Amniotic stem cell (primary cell): ENCODE data around the gene RNF149.
A peak's percentile ranks its signal among the peaks of the same experiment; 100 is the strongest.
"Not testable (repeated sequence)": the region's sequence is repeated elsewhere in the genome, so short reads cannot be mapped to it uniquely, and the experiment has no call there.

ENCODE experiments used
- DNase-seq: peaks from one replicate; lab custom pipeline; 2025; lab: John Stamatoyannopoulos, UW

Gene RNF149

DNA sequence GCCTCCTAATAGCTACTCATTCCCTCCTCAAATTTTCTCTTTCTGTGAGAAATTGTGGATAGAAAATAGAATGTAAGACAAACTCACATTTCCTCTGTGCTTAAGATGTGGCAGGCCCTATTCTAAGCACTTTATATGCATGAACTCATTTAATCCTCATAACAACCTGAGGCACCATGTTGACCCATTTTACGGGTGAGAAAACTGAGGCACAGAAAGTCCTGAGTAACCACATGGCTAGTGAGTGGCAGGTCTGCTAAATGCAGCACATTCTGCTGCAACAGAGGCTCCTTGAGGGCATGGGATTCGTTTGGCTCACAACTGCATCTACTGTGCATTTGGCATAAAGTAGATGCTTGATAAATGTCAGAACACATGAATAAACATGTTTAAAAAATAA, 22.7 kb upstream of the RNF149 start:
- DNase-seq = no peak

GRCh38 chr2:101330253-101330933, 21.9 kb upstream of the RNF149 start:
- DNase-seq = no peak

- no peak for DNase-seq
These were observed 20.5 kb upstream of the RNF149 start for GRCh38 chr2:101329026-101329425.

DNA sequence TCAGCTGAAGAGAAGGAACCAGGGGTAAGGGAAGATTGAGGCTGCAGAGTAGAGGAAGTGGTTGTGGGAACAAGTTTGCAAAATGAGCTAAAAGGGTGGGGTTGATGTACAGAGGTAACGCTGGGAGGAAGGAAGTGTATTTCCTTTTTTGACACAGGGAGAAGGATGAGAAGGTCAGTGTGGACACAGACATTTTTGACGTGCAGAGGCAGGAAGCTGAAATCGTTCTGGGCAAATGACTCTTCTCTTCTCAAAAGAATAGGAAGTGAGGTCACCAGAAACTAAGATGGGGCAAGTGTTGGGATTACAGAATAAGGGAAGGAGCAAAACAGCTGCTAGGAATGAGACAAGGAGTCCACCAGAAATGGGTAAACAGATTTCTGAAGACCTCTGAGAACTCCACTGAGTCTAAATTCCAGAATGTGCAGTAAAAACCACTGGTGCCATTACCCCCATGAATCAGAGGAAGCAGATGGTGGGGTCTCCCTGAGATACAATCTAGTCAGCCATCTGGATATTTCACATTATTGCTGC, 20.0 kb upstream of the RNF149 start:
- no peak for DNase-seq

GRCh38 chr2:101327863-101328394, 19.4 kb upstream of the RNF149 start:
- DNase-seq = no peak

DNA sequence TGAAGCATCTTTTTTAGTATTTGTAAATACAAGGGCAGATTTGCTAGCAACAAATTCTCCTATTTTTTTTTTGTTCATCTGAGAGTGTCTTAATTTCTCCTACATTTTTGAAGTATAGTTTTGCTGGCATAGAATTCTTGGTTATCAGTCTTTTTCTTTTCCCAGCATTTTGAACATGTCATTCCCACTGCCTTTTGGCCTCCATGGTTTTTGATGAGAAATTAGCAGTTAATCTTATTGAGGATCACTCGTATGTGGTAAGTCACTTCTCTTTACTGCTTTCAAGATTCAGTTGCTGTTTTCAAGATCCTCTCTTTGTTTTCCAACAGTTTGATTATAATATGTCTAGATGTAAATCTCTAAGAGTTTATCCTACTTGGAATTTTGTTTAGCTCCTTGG, 16.9 kb upstream of the RNF149 start:
- DNase-seq = no peak

DNA sequence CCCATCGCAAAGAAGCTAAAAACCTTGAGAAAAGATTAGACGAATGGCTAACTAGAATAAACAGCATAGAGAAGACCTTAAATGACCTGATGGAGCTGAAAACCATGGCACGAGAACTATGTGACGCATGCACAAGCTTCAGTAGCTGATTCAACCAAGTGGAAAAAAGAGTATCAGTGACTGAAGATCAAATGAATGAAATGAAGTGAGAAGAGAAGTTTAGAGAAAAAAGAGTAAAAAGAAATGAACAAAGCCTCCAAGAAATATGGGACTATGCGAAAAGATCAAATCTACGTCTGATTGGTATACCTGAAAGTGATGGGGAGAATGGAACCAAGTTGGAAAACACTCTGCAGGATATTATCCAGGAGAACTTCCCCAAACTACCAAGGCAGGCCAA, 8.1 kb upstream of the RNF149 start:
- not testable (repeated sequence) for DNase-seq

- no peak for DNase-seq
These were observed 3.2 kb upstream of the RNF149 start for GRCh38 chr2:101311696-101312017.

DNA sequence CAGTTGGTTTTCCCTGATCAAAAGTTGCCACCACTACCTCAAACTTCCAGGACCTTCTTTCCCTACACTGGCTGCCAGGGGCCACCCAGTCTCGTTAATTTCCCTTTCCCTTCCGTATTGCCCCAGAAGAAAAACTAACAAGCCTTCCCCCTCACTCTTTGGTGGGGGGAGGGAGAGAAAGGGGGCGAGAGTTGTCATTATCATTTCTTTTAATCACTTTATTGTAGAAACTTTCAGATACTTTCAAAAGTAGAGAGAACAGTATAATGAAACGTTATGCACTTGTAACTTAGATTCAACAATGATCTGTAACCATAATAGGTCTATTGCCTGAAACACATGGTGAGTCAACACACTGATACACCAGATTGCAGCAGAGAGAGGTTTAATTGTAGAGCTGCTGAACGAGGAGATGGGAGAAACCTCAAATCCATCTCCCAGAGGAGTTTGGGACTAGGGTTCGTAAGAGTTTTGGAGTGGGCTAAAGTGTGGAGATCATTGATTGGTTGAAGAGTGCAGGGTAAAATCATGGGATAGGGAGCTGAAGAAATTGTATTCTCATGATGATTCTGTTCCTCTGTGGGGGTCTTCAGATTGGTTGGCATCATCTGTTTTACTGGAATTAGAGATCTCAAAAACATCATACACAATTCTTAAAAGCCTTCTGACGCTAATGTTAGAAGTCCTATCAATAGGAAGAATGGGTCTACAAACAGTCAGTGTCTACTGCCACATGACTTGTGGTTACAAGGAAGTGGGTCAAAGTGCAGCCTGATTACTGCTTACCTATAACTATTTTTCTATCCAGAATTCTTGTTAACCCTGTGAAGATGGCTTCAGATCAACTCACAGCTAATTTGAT, 2.6 kb upstream of the RNF149 start:
- DNase-seq = no peak

DNA sequence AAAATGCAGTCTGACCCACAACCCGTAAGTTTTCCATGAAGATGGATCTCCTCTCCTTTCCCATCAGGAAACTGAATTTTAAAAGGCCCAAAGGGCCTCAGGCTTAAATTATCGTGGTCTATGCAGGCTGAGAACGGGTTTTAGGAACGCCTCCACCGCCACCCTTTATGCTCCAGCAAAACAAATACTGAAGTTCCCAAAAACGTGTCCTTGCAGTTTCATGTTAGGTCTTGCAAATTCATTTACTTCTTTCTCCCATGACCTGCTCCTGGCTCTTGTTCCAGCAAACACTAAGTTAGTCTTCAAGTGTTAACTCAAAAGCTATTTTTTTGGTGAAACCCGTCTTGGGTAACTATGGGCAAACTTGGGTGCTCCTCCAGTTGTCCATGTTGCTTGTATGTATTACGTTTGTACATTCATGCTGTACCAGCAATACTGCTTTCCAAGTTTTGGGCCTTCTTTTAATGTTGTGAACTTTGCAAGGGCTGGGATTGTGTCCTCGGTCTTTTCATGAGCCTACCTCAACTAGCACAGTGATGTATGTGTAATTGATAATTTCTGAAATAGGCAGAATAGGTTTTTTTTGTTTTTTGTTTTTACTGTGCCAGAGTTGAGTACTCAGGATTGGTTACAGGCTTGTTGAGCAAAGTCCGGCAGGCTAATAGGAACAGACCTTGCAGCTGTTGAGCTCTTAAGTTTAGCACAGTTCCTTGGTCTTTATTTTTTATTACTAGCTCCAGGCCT, 1.8 kb upstream of the RNF149 start:
- DNase-seq = no peak

- no peak for DNase-seq
These were observed 510 bp downstream of the RNF149 start for GRCh38 chr2:101307950-101308431.

GRCh38 chr2:101307503-101307902, 998 bp downstream of the RNF149 start:
- DNase-seq = no peak

- no peak for DNase-seq
These were observed 2.1 kb downstream of the RNF149 start for GRCh38 chr2:101306410-101306809.

DNA sequence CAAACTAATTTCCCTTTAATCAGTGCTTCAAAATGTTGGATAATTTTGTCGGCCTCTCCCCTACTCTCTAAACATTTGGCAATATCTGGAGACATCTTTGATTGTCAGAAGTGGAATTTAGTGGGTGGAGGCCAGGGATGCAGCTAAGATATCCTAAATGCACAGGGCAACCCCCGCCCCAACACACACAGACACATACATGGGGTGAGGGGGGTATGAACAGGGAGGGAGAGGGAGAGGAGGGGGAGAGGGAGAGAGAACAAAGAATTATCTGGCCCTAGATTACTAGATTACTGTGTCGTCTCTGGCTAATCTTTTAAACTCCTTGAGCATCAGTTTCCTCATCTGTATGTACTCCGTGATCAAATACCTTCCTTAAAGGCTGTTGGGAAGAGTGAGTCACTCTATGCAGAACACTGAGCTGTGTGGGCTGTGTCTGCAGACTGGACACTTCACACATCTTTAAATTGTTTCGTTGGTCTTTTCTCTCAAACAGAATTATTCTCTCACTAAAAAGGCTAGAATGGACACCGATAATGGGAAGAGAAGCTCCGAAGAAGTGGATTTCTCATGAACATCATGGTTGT, 2.9 kb downstream of the RNF149 start:
- DNase-seq = peak; percentile 25

DNA sequence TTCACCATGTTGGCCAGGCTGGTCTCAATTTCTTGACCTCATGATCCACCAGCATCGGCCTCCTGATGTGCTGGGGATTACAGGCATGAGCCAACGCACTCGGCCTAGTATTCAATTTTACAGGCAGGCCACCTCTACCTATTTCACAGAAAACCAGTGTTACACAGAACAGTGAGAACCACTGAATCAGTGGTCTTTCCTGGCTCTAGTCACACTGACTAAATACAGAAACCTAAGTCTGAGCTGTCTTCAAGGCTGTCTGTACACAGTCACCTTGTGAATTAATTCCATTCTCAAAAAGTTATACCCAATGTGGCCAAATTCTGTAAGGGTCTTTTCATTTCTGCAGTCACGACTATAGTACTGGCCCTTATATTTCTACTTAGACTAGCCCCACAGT, 3.5 kb downstream of the RNF149 start:
- DNase-seq = no peak

GRCh38 chr2:101303688-101304087, 4.8 kb downstream of the RNF149 start:
- DNase-seq = no peak

DNA sequence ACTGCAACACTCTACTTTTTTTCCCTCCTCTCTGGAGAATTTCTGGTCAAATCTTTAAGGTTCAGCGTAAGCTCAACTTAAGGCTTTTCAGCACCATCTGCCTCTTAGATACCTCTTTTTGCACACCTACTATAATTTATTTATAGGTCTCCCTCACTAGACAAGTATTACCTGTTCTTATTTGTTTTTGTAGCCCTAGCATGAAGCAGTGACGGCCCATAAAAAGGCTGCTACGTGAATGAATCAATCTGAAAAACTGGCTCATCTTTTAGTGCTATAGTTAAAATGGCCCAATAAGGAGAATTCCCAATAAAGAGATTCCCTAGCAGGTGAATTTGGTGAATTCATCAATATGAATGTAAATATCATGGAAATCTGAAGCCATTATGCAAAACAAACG, 6.5 kb downstream of the RNF149 start:
- DNase-seq = no peak

- no peak for DNase-seq
These were observed 7.7 kb downstream of the RNF149 start for GRCh38 chr2:101300836-101301235.

- no peak for DNase-seq
These were observed 8.3 kb downstream of the RNF149 start for GRCh38 chr2:101300164-101300563.

DNA sequence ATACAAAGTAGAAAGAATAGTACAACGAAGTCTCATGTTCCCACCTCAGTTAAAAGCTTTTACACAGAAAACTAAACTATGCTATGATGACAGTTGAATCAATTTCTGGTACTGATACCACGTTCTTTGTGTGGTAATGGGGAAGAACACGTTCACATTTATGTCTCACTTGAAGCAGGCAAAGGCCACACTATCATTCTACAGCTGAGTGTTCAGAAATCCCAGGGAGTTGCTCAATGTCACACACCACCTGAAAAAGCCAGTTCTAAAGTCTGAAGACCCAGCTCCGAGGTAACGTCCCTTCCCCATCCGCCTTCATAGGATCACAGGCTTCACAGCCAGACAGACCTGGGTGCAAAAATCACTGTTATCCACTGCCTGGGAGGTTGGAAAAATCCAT, 8.9 kb downstream of the RNF149 start:
- DNase-seq = no peak

DNA sequence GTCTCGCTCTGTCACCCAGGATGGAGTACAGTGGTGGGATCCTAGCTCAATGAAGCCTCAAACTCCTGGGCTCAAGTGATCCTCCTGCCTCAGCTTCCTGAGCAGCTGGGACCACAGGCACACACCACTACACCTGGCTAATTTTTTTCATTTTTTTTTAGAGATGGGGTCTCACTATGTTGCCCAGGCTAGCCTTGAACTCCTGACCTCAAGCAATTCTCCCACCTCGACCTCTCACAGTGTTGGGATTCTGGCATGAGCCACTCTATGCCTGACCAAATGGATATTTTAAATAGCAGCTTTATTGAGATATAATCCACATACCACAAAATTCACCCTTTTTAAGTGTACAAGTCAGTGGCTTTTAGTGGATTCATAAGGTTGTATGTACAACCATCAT, 11.1 kb downstream of the RNF149 start:
- DNase-seq = no peak

DNA sequence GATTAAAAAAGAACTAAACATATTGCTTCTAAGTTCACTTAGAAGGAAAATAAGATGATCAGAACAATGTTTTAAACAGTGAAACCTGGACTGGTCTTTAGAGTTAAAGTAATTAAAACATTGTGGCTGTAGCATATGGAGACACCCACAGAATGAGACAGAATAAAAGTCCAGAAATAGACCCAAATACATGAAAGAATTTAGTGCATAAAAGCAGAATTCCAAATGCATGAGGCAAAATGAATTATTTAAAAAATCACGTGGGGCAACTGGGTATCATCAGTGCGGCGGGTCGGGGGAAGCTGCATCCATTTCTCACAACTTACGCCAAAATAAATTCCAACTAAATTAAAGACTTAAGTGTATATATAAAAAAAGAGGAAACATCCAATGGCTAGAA, 12.1 kb downstream of the RNF149 start:
- DNase-seq = no peak
